ENCODE measurements around the gene SF1. TPM values are rescaled to one million over a fixed set of nuclear protein-coding genes. Genes with fewer than 3 reads are reported as not detected.

The SF1 gene
- total and polyA plus RNA-seq, 2 donors from 2014 or later, result 87.5 to 320 TPM

DNA sequence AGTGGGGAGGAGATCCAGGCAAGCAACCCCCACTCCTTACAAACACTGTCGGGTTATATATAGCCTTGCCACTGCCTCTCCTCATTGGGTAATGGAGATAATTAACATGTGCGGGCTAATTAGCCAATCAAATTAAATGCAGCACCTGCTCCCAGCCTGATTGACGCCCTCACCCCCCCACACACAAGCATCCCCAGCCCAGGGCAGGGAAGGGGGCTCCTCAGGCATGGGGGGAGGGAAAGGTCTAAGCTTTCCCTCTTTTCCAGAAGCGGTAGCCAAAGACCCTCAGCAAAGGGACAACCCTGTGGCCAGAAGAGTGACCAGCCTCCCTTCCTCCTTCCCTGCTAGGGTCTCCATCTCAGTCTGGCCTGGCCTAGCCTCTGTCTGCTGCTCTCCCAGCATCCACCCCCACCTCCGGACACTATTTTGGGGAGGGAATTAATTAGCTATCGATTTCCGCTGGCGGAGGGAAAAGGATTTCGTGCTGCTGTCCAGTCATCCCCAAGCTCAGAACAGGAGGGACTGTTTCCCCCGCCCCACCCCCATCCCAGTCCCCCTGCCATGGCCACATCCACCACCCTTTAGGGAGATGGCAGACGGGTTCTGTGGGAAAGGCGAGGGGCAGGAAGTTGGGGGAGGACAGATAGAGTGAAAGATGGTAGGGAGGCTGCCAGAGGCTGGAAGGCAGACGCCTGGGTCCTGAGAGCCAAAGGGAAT, 62.4 kb downstream of the SF1 start:
- DNase-seq, result peak in 1 of 5 donors; percentile 47
- H3K9me3 ChIP-seq (ENCODE audit: control insufficient read depth in 2 of 3, insufficient read depth in 1 of 3, low read length in 3 of 3), result no peaks in the 10 kb centered on the region
- H3K4me1 ChIP-seq (ENCODE audit: control insufficient read depth in 2 of 3, insufficient read depth in 2 of 3, low read depth in 1 of 3, low read length in 3 of 3), result no peaks in the 10 kb centered on the region
- no peak overlapping the region for H3K9ac ChIP-seq (ENCODE audit: low read length in 3 of 3)
- no peak overlapping the region for H3K27ac ChIP-seq (ENCODE audit: low read depth in 2 of 2, low read length in 2 of 2)
- no peak overlapping the region for H3K4me3 ChIP-seq (ENCODE audit: low read length in 3 of 3)
- intact Hi-C loops (cut with DNase I), result no loop called here
- H3K36me3 ChIP-seq (ENCODE audit: control insufficient read depth in 2 of 3, insufficient read depth in 3 of 3, low read length in 3 of 3), result no peaks in the 10 kb centered on the region
- H3K27me3 ChIP-seq (ENCODE audit: control insufficient read depth, insufficient read depth, low read length), result peaks cover 9% of the 10 kb centered on the region
- no peak for FAIRE-seq
- TF ChIP-seq, protein P1, sequence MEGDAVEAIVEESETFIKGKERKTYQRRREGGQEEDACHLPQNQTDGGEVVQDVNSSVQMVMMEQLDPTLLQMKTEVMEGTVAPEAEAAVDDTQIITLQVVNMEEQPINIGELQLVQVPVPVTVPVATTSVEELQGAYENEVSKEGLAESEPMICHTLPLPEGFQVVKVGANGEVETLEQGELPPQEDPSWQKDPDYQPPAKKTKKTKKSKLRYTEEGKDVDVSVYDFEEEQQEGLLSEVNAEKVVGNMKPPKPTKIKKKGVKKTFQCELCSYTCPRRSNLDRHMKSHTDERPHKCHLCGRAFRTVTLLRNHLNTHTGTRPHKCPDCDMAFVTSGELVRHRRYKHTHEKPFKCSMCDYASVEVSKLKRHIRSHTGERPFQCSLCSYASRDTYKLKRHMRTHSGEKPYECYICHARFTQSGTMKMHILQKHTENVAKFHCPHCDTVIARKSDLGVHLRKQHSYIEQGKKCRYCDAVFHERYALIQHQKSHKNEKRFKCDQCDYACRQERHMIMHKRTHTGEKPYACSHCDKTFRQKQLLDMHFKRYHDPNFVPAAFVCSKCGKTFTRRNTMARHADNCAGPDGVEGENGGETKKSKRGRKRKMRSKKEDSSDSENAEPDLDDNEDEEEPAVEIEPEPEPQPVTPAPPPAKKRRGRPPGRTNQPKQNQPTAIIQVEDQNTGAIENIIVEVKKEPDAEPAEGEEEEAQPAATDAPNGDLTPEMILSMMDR (IDR thresholded peaks at IDR 0.05; ENCODE audit: borderline replicate concordance, extremely low read depth, insufficient read depth), result no peak

DNA sequence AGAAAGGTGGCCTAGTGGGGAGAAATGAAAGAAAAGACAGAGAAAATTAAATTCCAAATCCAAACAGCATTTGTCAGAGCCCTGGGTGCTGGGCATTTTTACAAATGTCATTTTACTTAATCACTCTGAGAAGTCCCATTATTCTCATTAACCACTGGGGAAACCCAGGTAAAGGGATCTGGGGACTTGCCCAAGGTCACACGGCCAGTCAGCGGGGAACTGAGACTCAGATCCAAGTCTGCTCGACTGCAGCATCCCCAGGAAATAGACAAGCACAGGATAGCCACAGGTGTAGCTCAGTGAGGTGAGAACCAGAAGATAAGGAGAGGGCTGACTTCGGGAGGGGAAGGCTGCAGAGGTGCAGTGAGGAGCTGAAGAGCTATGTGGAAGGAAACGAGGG, 63.2 kb downstream of the SF1 start:
- no peaks in the 10 kb centered on the region for H3K36me3 ChIP-seq (ENCODE audit: control insufficient read depth in 2 of 3, insufficient read depth in 3 of 3, low read length in 3 of 3)
- no peak overlapping the region for H3K4me3 ChIP-seq (ENCODE audit: low read length in 3 of 3)
- peaks cover 17% of the 10 kb centered on the region for H3K27me3 ChIP-seq (ENCODE audit: control insufficient read depth, insufficient read depth, low read length)
- H3K27ac ChIP-seq (ENCODE audit: low read depth in 2 of 2, low read length in 2 of 2), result no peak overlapping the region
- no peaks in the 10 kb centered on the region for H3K9me3 ChIP-seq (ENCODE audit: control insufficient read depth in 2 of 3, insufficient read depth in 1 of 3, low read length in 3 of 3)
- DNase-seq (no peak), FAIRE-seq (no peak)
- intact Hi-C loops (cut with DNase I), result no loop called here
- TF ChIP-seq, protein P1 (IDR thresholded peaks at IDR 0.05; ENCODE audit: borderline replicate concordance, extremely low read depth, insufficient read depth), result no peak
- no peaks in the 10 kb centered on the region for H3K4me1 ChIP-seq (ENCODE audit: control insufficient read depth in 2 of 3, insufficient read depth in 2 of 3, low read depth in 1 of 3, low read length in 3 of 3)
- no peak overlapping the region for H3K9ac ChIP-seq (ENCODE audit: low read length in 3 of 3)

DNA sequence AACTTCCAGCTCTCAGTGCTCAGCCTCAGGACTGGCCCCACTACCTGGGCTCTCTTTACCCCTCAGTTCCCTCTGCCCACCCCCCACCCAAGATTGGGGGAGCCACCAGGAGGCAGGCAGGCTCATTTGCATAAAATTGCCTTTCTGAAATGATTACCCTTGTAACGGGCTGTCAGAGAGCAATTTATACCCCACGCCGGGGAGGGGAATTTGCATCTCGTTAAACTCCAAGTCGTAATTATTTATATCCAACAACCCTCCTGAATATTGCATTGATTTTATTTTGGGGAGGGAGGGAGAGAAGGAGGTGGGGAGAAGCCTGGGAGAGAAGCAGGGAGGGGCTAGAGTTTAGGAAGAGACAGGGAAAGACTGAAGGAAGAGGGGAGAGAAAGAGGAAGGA, 63.7 kb downstream of the SF1 start:
- no peak for DNase-seq
- Histone ChIP-seq H3K27me3 (ENCODE audit: control insufficient read depth, insufficient read depth, low read length) (peaks cover 18% of the 10 kb centered on the region), H3K4me3 (ENCODE audit: low read length in 3 of 3) (no peak overlapping the region), H3K27ac (ENCODE audit: low read depth in 2 of 2, low read length in 2 of 2) (no peak overlapping the region), H3K4me1 (ENCODE audit: control insufficient read depth in 2 of 3, insufficient read depth in 2 of 3, low read depth in 1 of 3, low read length in 3 of 3) (no peaks in the 10 kb centered on the region), H3K36me3 (ENCODE audit: control insufficient read depth in 2 of 3, insufficient read depth in 3 of 3, low read length in 3 of 3) (no peaks in the 10 kb centered on the region), H3K9ac (ENCODE audit: low read length in 3 of 3) (no peak overlapping the region), H3K9me3 (ENCODE audit: control insufficient read depth in 2 of 3, insufficient read depth in 1 of 3, low read length in 3 of 3) (no peaks in the 10 kb centered on the region)
- FAIRE-seq, result no peak
- intact Hi-C loops (cut with DNase I), result no loop called here
- TF ChIP-seq, protein P1 (IDR thresholded peaks at IDR 0.05; ENCODE audit: borderline replicate concordance, extremely low read depth, insufficient read depth), result no peak

Other genes with a start within 250 kb of the SF1 start
- gene SLC22A11, start 222.6 kb downstream of the SF1 start, total RNA-seq, result 9.4 TPM
- gene SLC22A11, start 222.6 kb downstream of the SF1 start, polyA plus RNA-seq (ENCODE audit: insufficient read depth, low read depth, low replicate concordance), result 105 TPM
- 5.3 TPM for gene SLC22A12, start 187.3 kb downstream of the SF1 start, total RNA-seq
- gene SLC22A12, start 187.3 kb downstream of the SF1 start, polyA plus RNA-seq (ENCODE audit: insufficient read depth, low read depth, low replicate concordance), result 85.9 TPM
- 13.3 TPM for gene NRXN2, start 55.3 kb downstream of the SF1 start, total RNA-seq
- gene NRXN2, start 55.3 kb downstream of the SF1 start, polyA plus RNA-seq (ENCODE audit: insufficient read depth, low read depth, low replicate concordance), result 22.0 TPM
- gene RASGRP2, start 34.4 kb downstream of the SF1 start, total RNA-seq, result 42.6 TPM
- gene RASGRP2, start 34.4 kb downstream of the SF1 start, polyA plus RNA-seq (ENCODE audit: insufficient read depth, low read depth, low replicate concordance), result 14.1 TPM
- 8.6 TPM for gene PYGM, start 18.6 kb downstream of the SF1 start, total RNA-seq
- gene PYGM, start 18.6 kb downstream of the SF1 start, polyA plus RNA-seq (ENCODE audit: insufficient read depth, low read depth, low replicate concordance), result 2.5 TPM
- gene MAP4K2, start 24.7 kb upstream of the SF1 start, total RNA-seq, result 12.5 TPM
- gene MAP4K2, start 24.7 kb upstream of the SF1 start, polyA plus RNA-seq (ENCODE audit: insufficient read depth, low read depth, low replicate concordance), result 15.4 TPM
- 20.9 TPM for gene MEN1, start 32.0 kb upstream of the SF1 start, total RNA-seq
- gene MEN1, start 32.0 kb upstream of the SF1 start, polyA plus RNA-seq (ENCODE audit: insufficient read depth, low read depth, low replicate concordance), result 24.0 TPM
- 20.7 TPM for gene CDC42BPG, start 66.1 kb upstream of the SF1 start, total RNA-seq
- gene CDC42BPG, start 66.1 kb upstream of the SF1 start, polyA plus RNA-seq (ENCODE audit: insufficient read depth, low read depth, low replicate concordance), result 4.5 TPM
- gene EHD1, start 100.1 kb upstream of the SF1 start, total RNA-seq, result 76.1 TPM
- gene EHD1, start 100.1 kb upstream of the SF1 start, polyA plus RNA-seq (ENCODE audit: insufficient read depth, low read depth, low replicate concordance), result 48.9 TPM
- gene ATG2A, start 138.7 kb upstream of the SF1 start, total RNA-seq, result 26.9 TPM
- 16.8 TPM for gene ATG2A, start 138.7 kb upstream of the SF1 start, polyA plus RNA-seq (ENCODE audit: insufficient read depth, low read depth, low replicate concordance)
- gene PPP2R5B, start 146.1 kb upstream of the SF1 start, total RNA-seq, result 21.2 TPM
- 16.8 TPM for gene PPP2R5B, start 146.1 kb upstream of the SF1 start, polyA plus RNA-seq (ENCODE audit: insufficient read depth, low read depth, low replicate concordance)
- gene GPHA2, start 157.4 kb upstream of the SF1 start, total RNA-seq, result not detected
- gene GPHA2, start 157.4 kb upstream of the SF1 start, polyA plus RNA-seq (ENCODE audit: insufficient read depth, low read depth, low replicate concordance), result 0.99 TPM
- not detected for gene MAJIN, start 193.6 kb upstream of the SF1 start, total RNA-seq
- gene MAJIN, start 193.6 kb upstream of the SF1 start, polyA plus RNA-seq (ENCODE audit: insufficient read depth, low read depth, low replicate concordance), result 0.80 TPM
- 5.9 TPM for gene BATF2, start 218.4 kb upstream of the SF1 start, total RNA-seq
- 8.8 TPM for gene BATF2, start 218.4 kb upstream of the SF1 start, polyA plus RNA-seq (ENCODE audit: insufficient read depth, low read depth, low replicate concordance)
- 91.6 TPM for gene ARL2, start 235.6 kb upstream of the SF1 start, total RNA-seq
- 284 TPM for gene ARL2, start 235.6 kb upstream of the SF1 start, polyA plus RNA-seq (ENCODE audit: insufficient read depth, low read depth, low replicate concordance)
- gene SNX15, start 248.9 kb upstream of the SF1 start, total RNA-seq, result 29.6 TPM
- gene SNX15, start 248.9 kb upstream of the SF1 start, polyA plus RNA-seq (ENCODE audit: insufficient read depth, low read depth, low replicate concordance), result 27.7 TPM

Data from kidney (tissue), 14 donors.